Stimulated activated naive CD4-positive, alpha-beta T cell treated with Interleukin-2 at 50 U/mL for 16 hours (primary cell): ENCODE results near the gene PLCH2.
A peak's percentile ranks its signal among the peaks of the same experiment; 100 is the strongest.

Experiments used
- DNase-seq: peaks from one replicate; lab custom pipeline; 2025; lab: John Stamatoyannopoulos, UW

Gene PLCH2

DNA sequence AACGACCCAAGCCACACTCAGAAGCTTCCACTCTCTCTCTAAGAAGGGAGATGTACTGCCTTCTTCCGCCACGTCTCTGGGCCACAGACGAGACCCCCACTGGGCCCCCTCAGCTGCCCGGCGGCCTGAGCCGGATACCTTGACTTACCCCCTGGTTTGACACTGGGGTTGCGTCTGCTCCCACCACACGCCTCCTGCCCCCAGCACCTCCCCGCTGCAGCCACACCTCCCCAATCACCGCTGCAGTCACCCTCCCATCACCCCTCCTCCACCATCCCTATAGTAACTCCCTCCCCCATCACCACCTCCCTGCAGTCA lies 39.6 kb downstream of the PLCH2 start:
- no peak for DNase-seq

DNA sequence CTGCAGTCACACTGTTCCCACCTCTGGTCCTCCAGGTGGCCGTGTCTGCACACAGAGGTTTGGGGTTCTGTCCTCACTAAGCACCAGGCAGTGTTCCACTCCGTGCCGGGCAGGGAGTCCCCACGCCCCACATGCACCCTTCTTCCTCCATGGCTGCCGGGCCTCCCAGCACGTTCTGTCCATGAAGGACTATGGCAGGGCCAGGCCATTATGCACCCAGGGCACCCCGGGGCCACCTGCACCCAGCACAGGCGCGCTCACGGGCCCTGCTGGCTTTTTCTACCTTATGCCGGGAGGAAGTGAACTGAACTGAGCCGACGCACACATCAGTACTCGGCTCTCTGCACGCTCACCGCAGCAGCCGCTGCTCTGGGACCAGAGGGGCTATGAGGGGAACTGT lies 40.0 kb downstream of the PLCH2 start:
- DNase-seq, result no peak

DNA sequence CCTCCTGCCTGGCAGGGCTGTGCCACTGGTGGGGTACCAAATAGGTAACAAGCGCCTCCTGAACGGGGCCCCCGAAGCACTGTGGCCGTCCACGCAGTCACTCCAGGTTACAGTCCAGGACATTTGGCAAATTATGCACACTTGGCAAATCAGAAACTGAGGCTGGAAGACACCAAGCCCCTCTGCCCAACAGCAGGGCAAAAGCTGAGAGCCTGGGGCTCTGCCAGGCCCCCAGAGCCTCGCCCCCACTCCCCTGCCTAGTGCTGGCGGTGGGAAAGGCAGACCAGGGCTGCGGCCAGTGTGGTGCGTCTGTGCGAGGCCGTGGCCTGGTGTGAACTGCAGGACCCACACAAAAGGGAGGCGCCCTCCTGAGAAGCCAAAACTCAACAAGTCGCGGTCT lies 40.9 kb downstream of the PLCH2 start:
- no peak for DNase-seq

DNA sequence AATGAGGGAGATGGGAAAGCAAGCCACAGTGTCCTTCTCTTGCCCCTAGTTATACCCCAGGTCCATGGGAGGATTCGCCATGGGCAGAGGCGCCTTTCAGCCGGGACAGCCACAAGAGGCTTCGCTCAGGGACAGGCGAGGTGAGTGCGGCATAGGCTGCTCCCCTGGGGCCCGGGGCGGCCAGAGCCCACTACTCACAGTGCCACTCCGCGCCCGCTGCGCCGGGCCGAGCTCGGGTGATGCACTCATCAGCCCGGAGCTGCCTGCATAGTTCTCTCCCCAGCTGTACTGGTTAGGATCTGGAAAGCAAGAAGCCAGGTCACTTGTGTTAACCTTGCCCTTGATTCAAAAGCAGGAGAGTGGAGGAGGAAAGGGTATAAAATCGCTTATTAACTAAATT lies 41.9 kb downstream of the PLCH2 start:
- DNase-seq, result no peak

DNA sequence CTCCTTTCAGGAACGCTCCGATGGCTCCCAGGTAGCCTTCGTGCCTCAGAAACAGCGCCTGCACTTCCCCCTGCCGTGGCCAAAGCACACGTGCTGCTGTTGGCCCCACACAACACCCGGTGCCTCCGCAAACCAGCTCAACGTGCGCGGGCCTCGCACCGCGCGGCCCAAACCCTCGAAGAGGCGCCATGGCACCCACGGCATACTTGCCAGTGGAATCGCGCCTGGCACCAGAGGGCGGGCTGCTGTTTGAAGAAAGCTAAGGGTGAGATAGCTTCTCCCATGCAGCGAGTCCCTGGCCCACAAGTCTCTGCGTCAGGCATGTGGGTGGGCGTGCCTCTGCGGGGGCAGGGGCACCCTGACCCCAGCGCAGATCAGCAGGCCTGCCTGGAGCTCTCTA lies 42.4 kb downstream of the PLCH2 start:
- DNase-seq, result no peak

DNA sequence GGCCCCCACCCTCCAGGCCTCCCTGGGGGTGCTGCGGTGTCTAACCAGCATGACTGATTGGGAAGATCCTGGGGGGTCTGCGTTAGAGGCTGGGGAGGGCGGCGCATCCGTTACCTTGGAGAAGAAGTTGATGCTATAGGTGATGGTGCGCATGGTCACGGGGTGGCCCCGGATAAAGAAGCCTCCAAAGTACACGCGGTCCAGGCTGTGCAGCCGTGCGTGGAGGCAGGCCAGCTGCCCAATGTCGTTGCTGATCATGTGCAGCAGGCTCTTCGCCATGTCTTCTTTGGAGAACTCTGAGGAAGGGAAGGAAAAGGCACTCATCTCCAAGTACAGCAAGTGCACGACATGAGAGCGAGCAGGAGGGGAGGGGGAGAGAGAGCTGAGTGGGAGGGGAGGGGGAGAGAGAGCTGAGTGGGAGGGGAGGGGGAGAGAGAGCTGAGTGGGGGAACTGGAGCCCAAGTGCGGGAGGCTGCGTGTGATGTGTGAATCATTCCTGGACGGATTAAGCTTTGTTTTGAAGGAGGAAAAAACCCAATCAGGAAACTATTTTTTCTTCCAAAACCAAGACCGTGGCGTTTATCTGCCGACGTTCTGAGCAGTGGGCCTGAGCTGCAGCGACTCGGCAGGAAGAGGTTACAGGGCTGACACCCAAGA lies 43.1 kb downstream of the PLCH2 start:
- no peak for DNase-seq

DNA sequence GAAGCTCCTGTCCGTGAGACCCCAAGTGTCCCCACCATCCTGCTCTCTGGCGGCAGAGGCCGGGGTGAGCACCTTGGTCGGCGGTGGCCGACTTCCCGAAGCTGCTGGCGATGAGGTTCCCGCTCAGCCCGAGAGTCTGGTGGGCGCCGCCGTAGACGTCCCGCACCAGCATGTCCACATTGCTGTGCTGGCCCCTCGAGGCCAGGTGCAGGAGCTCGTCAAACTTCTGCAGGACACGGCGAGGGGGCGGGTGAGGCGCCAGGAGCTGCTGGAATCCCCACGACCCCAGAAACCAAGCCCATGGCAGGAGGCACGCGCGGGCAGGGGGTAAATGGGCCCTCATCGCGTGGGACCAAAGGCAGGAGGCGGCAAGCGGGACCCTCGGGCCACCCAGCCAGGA lies 43.6 kb downstream of the PLCH2 start:
- DNase-seq, result no peak

DNA sequence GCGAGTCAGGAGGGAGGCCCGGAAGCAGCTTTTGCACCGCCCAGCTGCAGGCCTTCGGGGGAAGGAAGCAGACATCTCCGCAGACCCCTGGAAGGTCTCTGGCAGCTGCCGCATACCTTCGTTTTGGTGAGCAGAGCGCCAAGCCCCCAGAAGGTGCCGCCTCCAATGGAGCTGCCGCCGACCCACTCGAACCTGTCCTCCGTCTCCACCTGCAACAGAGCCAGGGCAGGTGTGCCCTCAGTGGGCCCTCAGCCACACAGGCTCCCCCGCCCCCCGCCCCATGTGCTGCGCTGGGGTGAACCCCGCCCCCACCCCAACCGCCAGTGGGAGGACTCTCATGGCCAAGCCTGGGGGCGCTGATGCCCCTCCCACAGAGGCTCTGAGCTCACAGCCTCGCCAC lies 44.1 kb downstream of the PLCH2 start:
- no peak for DNase-seq

DNA sequence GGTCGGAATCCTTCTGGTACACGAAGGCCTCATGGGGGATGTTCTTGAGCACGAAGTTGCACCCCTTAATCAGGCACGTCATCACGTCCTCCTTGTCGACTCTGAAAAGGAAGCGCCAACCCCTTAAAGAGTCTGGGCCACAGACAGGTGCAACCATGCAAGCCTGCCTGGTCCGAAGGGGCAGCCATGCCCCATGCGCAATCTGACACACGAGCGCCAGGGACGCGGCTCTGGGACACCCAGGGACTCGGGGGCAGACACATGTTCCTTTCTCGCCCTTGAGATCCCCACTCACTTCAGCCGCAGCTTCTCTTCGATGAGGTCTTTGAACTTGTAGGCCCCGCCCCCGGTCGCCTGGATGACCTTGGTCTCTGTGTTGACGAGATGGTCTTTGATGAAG lies 44.7 kb downstream of the PLCH2 start:
- no peak for DNase-seq

DNA sequence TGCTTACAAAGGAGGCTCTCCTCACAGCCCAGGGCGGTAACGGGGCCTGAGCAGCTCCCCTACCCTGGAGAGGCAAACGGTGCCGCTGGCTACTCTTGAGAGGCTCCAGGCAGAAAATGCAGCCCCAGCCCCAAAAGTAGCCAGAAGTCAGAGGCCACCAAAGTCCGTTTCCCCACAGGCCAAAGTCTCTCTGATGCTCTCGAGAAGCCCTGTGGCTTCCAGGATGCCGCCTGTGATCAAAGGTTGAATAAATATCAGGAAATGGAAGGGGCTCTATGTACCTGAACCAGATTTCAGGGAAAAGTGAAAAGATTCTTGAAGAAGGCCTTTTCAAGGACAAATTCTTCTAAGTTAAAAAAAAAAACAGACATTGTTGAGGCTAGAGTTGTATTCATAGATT lies 46.1 kb downstream of the PLCH2 start:
- no peak for DNase-seq

DNA sequence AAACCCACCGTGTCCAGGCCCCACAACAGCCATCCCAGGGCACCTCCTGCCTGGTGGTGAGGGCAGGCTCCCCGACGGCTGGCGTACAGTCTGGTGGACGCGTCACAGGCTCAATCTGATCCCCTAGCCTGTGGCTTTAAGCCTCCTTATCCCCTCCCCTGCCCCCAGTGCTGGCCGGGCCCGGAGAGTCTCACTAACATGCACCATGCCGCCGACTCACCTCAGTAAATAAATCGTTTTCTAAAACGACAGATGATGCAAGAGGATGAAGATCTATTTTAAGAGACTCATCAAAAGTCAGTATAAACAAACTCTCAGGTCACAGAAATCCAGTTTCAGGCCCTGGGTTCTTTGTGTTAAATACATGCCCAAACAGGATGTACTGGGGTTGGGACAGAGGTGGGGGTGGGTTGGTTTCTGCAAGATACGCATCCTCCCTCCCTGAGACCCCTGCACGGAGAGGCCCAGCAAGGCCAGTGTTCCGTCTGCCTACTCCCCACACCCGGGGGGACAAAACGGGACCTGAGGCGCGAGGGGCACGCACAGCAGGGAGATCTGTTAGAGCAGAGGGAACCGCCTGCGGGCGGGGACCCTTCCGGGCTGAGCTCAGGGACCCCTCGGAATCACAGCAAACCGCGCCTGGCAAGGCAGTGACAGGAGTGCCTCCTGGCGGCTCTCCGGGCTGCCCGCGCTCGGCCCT lies 47.3 kb downstream of the PLCH2 start:
- no peak for DNase-seq

DNA sequence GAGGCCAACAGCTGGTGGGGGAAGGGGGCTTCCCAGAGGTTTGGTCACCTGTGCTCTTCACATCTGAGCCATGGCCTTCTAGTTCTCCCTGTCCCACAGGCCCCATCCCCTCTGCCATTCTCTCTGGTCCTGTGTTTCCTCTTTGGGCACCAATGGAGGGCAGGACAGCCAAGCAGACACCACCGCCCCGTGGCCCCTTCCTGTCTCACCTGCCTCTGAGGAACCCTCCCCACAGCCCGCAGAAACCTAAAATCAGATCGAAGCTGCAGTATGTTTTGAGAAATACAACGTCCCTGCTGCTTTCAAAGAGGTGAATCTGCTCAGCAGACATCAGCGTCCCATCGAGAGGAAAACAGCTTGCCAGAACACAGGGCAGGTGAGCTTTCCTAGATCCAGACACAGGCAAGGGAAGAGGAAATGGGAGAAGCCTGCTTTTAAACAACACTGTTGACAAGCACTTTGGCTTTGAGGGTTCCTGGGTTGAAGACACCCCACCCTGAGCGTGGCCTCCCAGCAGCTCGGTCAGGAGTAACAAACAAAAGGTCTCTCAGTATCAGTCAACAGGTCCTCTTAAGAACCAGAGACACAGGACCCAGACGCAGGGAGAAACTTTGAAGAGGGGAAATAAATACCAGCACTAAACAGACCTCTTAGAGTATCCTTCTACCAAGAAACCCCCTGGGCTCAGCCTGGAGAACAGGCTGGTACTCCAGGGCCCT lies 48.0 kb downstream of the PLCH2 start:
- DNase-seq, result no peak

DNA sequence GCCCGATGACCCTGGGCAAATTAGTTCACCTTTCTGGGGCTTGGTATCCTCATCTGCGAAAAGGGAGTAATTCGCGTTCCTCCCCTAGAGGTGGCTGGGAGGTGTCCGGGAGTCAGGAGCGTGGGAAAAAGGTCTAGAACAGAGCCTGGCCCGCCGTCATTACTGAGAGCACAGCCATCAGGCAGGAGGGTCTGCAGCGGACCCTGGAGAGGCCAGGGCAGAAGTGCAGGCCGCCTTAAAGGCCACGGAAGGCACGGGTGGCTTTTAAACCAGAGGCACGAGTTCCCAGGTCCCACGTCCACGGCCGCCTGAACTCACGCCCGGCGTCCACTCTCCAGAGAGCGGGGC lies 49.5 kb downstream of the PLCH2 start:
- DNase-seq, result no peak

DNA sequence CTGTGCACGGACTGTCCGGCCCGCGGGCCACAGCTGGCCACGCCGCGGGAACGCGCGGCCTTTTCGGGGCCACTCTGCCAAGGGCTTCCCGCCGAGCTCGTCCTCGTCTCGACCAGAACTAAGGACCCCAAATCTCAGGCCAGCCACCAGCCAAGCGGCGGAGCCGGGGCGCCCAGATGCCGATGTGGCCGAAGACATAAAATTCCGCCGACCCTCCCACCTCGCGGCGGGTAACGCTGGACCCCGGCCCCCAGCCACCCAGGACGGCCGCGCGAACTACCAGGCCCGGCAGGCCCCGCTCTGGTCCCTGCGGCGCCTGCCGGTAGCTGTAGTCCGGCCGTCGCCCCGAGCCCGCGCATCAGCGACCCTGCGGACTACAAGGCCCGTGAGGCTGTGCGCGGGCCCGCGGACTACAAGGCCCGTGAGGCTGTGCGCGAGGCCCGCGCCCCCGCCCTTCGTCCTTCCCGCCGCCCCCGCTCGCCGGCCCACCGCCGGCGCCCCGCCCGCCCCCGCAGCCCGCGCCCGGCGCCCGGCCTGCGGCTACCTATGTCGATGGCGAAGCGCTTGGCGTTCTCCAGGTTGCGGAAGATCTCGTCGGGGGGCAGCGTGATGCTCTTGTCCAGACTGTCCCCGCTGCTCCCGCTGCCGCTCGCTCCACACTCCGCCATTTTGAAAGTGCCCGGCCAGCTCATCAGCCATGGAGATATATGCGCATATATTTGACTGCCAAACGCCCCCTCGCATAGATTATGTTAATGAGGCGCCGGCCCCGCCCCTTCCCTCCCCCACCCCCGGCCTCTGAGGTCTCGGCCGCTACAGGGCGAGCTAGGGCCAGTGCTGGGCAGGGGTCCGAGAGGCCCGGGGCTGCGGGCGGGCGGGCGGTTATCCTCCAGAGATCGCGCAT lies 50.1 kb downstream of the PLCH2 start, which contains the start of gene PANK4:
PANK4 (minus strand) TSS at position 677 of the 904 bp plus-strand sequence; CDS start at position 668, 9 bp downstream.
- peak; percentile 87 for DNase-seq

DNA sequence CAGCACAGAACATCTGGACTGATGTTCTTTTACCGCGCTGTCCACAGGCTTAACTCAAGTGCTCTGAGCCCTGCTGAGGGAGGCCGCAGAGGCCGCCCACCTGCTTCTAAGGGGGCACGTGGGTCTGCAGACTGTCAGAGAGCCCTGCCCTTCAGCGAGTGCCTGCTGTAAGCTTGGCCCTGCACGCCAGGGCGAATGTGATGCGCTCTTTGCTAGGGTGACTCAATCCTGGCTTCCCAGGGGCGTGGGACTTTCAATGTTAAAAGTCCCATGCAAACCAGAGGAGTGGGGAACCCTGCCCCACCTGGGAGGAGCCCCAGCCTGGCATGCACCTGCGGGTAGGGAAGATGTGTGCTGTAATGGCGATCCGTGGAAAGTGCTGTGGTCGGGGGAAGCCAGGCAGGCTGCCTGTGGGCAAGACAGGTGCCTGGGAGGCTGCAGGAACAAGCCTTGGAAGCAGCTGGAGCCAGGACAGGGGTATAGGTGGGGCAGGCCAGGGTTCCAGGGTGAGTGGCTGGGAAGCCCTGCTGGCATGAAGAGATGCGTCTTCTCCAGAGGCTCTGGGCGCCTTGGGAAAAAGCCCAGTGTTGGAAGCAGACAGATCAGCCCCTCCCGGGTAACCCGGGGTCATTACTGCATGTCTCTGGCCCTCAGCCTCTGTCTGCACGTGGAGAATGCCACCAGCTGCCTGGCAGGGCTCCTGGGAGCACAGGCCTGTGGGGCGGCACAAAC lies 50.9 kb downstream of the PLCH2 start:
- DNase-seq, result peak; percentile 67

DNA sequence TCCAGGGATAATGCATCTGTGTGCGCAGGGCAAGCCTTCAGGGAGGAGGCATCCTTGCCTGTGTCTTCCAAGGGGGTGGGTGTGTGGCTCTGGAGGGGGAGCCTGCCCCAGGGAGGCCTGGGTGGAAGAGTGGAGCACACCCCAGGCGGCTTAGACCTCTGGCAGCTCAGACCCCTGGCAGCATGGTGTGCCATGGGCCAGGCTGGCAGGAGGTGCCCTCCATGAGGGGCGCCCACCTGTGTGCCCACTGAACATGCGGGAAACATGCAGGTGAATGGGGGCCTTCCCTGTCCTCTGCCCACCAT lies 51.4 kb downstream of the PLCH2 start:
- no peak for DNase-seq

DNA sequence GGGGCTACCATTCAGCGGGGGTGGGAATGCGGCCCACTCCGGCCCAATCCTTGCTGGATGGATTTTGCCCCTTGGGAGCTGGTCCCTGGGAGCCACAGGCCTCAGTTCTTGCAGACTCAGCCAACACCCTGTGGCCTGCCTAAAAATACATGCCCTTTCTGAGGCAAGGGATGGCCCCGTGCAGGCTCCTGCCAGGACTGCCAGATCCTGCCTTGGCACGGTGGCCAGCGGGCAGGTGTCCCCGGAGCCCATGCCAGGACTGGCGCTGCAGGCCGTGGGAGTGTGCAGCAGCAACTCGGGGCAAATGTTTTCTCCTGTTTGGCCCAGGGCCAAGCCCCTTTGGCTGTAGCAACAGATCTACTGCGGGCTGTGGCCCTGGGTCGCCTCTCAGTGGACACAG lies 51.9 kb downstream of the PLCH2 start:
- no peak for DNase-seq

DNA sequence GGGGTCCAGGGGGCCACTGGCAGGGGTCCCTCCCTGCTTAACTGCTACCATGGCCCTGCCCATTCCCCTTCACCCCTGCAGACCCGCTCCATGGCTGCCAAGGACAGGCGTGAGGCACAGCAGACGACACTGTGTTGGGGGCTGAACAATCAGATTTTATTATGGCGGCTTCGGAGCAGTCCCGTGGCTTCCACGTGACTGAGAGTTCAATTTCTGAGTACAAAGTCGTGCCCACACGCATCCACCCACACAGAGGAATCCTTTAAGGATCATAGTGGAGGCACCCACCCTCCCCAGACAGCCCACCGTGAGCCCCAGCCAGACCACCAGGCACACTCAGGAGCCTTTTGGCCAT lies 52.5 kb downstream of the PLCH2 start:
- no peak for DNase-seq

DNA sequence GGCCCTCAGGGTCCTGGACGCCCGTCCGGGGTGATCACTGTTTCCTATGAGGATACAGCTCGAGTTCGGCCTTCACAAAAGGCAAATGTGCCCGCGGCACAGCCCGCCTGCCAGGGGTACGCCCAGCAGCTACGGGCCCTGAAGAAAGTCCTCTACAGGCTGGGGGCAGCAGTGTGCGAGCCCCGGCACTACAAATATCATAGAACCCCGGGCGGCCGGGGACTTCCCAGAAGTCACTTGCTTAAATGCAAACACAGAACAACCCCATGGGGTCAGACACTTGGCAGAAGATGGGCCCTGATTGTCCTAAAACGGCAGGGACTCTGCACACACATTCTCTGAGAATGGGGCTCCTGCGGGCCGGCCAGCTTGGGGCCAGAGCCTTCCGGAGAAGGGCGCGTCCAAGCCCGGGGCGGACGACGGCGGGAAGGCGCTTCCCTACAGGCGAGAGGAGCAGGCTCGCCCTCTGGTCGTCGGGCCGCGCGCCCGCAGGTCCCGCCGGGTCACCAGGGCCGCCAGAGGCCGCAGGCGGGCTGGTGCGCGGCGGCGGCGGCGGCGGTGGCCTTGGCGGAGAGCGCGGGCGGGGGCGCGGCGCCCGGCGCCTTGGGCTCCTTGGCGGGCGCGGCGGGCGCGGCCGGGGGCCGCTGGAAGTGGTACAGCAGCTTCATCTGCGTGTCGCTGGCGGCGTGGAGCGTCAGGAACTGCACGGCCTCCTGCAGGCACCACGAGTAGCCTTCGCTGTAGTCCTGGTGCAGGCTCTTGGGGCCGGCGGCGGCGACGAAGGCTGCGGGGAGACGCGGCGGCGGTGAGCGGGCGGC lies 53.1 kb downstream of the PLCH2 start:
- peak; percentile 35 for DNase-seq

DNA sequence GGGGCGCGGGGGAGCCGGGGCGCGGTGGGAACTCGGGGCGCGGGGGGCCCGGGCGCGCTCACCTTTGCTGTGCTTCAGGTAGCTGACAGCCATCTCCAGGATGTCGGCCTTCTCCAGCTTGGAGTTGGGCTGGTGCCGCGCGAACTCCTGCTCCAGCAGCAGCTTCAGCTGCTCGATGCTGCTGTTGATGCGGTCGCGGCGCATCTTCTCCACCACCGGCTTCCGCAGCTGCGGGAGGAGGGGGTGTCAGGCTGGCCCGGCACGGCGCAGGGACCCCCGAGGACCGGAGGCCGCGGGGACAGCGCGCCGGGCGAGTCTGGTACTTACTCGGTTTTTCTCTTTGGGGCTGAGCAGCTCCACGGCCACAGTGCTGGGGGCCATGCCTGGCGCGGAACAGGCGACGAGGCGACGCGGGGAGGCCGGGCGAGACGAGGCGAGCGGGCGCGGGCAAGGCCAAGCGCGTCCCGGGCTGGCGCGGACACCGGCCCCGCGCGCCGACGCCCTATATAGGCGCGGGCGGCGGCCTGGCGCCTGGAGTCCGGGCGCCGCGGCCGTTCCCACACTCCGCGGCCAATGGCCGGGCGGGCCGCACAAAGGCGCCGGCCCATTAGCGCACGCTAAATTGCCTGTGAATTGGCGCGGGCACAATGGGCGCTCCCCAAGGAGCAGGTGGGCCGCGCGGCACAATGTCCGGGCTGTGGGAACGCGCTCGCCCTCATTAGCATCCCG lies 53.9 kb downstream of the PLCH2 start, which contains the start of gene HES5:
HES5 (minus strand) TSS at position 480 of the 729 bp plus-strand sequence; CDS start at position 381, 99 bp downstream.
- DNase-seq, result no peak
